A549 (cell line): ENCODE results near the gene IKBKG.

Experiments
- CHD2 ChIP-seq: fragments of 150-350 bp; IDR thresholded peaks from 2 replicates; pipeline ENCODE4 v1.6.1; 2014; ENCODE audit warnings: low read length; ENCODE audit not compliant: partially characterized antibody
- EP300 ChIP-seq, 2 experiments: fragments of >200 bp; sonication (Bioruptor Twin); formaldehyde crosslinking; IDR thresholded peaks; 2 replicates in 1 of 2; 3 replicates in 1 of 2; pipeline ENCODE4 v1.6.1; 2016 to 2017
- ESRRA ChIP-seq: fragments of 150-350 bp; IDR thresholded peaks from 2 replicates; pipeline ENCODE4 v1.6.1; 2014; ENCODE audit warnings: mild to moderate bottlenecking, low read length, borderline replicate concordance
- JUN ChIP-seq, 2 experiments: fragments of >200 bp; sonication (Bioruptor Twin); formaldehyde crosslinking; IDR thresholded peaks; 2 replicates in 1 of 2; 3 replicates in 1 of 2; pipeline ENCODE4 v1.6.1; 2016 to 2017
- KDM1A ChIP-seq: fragments of 200-600 bp; sonication (generic); IDR thresholded peaks from 2 replicates; pipeline ENCODE4 v1.6.1; 2016; ENCODE audit warnings: low read depth, mild to moderate bottlenecking
- MAFK ChIP-seq: fragments of 450-650 bp; IDR thresholded peaks from 2 replicates; pipeline ENCODE4 v1.6.1; 2014; ENCODE audit not compliant: partially characterized antibody
- MYC ChIP-seq: IDR thresholded peaks from 2 replicates; pipeline ENCODE4 v1.6.1; 2012; ENCODE audit warnings: mild to moderate bottlenecking, inconsistent platforms, low read length, improper control_type of control experiment, borderline replicate concordance
- POLR2A ChIP-seq: IDR thresholded peaks from 2 replicates; pipeline ENCODE4 v1.6.1; 2012; ENCODE audit warnings: mild to moderate bottlenecking, low read length
- SMC3 ChIP-seq: fragments of >200 bp; sonication (Bioruptor Twin); formaldehyde crosslinking; IDR thresholded peaks from 3 replicates; pipeline ENCODE4 v1.6.1; 2018; ENCODE audit warnings: inconsistent platforms
- ZFP36 ChIP-seq: fragments of 450-650 bp; IDR thresholded peaks from 2 replicates; pipeline ENCODE4 v1.6.1; 2014; ENCODE audit warnings: borderline replicate concordance; ENCODE audit not compliant: partially characterized antibody
- TF ChIP-seq, protein P1 (sequence below): IDR thresholded peaks from 2 replicates; pipeline ENCODE4 v1.6.1; 2012
- TF ChIP-seq, protein P2 (sequence below): fragments of >200 bp; sonication (Bioruptor Twin); formaldehyde crosslinking; IDR thresholded peaks from 3 replicates; pipeline ENCODE4 v1.5.1; 2016

DNA sequence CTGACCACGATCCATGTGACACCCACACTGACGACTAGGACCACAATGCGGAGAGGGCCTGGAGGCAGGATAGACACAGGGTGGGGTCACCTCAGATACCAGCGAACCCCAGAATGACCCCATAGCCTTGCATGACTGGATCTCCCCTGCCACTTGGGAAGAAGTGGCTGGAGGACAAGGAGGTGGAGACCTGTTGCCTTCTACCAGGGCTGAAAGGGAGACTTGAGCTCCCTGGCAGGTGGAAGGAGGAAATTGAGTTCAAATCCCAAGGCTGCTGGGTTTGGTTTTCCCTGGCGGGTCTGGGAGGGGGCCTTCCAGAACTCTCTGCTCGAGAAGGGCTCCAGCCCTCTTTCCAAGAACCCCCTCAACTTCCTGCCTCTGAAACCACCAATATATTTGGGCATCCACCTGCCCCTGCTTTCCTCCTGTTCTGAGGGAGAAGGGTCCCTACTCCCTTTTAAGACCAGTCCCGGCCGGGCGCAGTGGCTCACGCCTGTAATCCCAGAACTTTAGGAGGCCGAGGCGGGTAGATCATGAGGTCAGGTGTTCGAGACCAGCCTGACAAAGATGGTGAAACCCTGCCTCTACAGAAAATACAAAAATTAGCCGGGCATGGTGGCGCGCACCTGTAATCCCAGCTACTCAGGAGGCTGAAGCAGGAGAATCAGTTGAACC is 34.4 kb upstream of the IKBKG start:
- TF ChIP-seq JUN (IDR thresholded peaks at IDR 0.05), result no peak
- TF ChIP-seq EP300 (IDR thresholded peaks at IDR 0.05), result no peak
- TF ChIP-seq, protein P1, sequence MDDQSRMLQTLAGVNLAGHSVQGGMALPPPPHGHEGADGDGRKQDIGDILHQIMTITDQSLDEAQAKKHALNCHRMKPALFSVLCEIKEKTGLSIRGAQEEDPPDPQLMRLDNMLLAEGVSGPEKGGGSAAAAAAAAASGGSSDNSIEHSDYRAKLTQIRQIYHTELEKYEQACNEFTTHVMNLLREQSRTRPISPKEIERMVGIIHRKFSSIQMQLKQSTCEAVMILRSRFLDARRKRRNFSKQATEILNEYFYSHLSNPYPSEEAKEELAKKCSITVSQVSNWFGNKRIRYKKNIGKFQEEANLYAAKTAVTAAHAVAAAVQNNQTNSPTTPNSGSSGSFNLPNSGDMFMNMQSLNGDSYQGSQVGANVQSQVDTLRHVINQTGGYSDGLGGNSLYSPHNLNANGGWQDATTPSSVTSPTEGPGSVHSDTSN, result no peak
- no peak for TF ChIP-seq POLR2A
- TF ChIP-seq, protein P2, sequence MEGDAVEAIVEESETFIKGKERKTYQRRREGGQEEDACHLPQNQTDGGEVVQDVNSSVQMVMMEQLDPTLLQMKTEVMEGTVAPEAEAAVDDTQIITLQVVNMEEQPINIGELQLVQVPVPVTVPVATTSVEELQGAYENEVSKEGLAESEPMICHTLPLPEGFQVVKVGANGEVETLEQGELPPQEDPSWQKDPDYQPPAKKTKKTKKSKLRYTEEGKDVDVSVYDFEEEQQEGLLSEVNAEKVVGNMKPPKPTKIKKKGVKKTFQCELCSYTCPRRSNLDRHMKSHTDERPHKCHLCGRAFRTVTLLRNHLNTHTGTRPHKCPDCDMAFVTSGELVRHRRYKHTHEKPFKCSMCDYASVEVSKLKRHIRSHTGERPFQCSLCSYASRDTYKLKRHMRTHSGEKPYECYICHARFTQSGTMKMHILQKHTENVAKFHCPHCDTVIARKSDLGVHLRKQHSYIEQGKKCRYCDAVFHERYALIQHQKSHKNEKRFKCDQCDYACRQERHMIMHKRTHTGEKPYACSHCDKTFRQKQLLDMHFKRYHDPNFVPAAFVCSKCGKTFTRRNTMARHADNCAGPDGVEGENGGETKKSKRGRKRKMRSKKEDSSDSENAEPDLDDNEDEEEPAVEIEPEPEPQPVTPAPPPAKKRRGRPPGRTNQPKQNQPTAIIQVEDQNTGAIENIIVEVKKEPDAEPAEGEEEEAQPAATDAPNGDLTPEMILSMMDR, result no peak
- no peak for TF ChIP-seq ESRRA
- TF ChIP-seq MAFK, result no peak
- TF ChIP-seq KDM1A, result no peak
- TF ChIP-seq MYC, result no peak
- TF ChIP-seq ZFP36, result no peak
- TF ChIP-seq CHD2, result no peak
- TF ChIP-seq SMC3, result no peak
